Fibroblast of villous mesenchyme (primary cell): Measurements from ENCODE around the gene SFSWAP. TPM values are rescaled to one million over a fixed set of nuclear protein-coding genes. Genes with fewer than 3 reads are reported as not detected.
"Not testable (repeated sequence)": the region's sequence is repeated elsewhere in the genome, so short reads cannot be mapped to it uniquely, and the experiment has no call there.

Source experiments
- DNase-seq: peaks from one replicate; pipeline ENCODE4 v3.0.0-alpha.2; 2010; ENCODE audit warnings: low read depth
- H3K4me3 ChIP-seq: 2 replicates; pipeline ENCODE4 v1.5.1; 2011; ENCODE audit warnings: low read depth, mild to moderate bottlenecking, low read length
- total RNA-seq: library from RNA; depleted of rRNA; stranded (reverse); fragments of >200 nt; gene quantifications from 2 replicates; pipeline ENCODE4 v1.2.3, GENCODE V29; 2012
- TF ChIP-seq, protein P1 (sequence below): IDR thresholded peaks from 2 replicates; pipeline ENCODE4 v1.5.1; 2012; ENCODE audit warnings: low read depth, mild to moderate bottlenecking, low read length; ENCODE audit not compliant: insufficient read depth

SFSWAP gene
- total RNA-seq, 1 donor = 28.5 TPM

DNA sequence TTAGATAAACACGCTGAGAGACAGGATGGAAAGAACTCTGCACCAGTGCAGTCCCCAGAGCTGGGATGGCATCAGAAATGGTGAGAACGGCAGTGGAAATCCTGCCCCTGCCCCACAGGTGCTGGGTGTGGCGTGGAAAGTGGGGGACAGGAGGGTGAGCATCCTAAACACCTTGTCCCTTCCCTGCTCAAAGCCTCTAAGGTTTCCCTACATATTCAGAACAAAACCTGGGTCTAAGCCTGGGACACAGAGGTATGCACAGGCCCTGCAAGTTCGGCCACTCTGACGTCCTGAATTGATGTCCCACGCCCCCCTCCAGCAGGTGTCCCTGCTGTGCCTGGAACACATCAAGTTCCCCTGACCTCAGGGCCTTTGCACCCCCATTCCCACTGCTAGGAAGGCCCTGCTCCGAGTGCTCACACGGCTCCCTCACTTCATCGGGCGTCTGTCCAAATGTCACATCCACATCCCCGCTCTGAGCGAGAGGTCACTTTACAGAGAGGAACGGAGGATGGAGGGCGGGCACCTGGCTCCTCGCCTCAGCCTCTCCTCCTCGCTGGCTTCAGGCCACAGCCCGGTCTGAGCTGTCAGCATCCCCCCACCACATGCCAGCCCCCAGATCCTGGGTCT, 38.5 kb upstream of the SFSWAP start:
- H3K4me3 ChIP-seq = no peak overlapping the region
- TF ChIP-seq, protein P1, sequence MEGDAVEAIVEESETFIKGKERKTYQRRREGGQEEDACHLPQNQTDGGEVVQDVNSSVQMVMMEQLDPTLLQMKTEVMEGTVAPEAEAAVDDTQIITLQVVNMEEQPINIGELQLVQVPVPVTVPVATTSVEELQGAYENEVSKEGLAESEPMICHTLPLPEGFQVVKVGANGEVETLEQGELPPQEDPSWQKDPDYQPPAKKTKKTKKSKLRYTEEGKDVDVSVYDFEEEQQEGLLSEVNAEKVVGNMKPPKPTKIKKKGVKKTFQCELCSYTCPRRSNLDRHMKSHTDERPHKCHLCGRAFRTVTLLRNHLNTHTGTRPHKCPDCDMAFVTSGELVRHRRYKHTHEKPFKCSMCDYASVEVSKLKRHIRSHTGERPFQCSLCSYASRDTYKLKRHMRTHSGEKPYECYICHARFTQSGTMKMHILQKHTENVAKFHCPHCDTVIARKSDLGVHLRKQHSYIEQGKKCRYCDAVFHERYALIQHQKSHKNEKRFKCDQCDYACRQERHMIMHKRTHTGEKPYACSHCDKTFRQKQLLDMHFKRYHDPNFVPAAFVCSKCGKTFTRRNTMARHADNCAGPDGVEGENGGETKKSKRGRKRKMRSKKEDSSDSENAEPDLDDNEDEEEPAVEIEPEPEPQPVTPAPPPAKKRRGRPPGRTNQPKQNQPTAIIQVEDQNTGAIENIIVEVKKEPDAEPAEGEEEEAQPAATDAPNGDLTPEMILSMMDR = no peak
- DNase-seq = no peak

DNA sequence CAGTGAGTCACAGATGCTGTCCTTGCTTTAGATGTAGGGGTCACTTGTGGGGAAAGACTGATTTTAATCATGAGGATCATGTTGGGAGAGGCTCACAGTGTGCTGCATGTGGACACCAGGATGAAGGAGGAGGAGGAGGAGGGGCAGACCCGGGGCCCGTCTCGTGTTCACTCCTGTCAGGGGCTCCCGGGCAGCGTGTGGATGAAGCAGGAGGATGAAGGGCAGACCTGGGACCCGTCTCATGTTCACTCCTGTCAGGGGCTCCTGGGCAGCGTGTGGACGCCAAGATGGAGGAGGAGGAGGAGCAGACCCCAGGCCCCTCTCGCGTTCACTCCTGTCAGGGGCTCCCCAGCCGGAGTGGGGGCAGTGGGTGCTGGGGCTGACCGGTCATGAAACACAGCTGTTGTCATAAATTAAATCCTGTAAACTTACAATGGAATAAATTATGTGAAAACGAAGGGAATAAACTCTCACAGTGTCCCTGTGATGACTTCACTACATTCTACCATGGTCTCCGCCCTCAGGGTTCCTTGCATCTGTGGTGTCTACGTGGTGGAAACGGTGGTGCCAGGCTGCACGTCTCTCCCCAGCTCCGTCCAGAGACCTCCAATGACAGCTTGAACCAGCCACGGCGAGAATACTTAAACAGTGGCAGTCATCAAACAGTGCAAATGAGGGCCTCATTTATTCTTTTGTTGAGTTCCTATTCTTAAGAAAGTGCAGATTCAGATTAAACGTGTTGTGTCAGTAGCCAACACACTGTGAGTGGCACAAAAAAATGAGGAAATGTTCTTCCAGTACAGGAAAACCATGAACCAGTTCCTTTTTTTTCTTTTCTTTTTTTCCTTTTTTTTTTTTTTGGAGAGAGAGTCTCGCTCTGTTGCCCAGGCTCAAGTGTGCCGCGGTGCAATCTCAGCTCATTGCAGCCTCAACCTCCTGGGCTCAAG, 37.7 kb upstream of the SFSWAP start:
- TF ChIP-seq, protein P1 = no peak
- DNase-seq = no peak
- H3K4me3 ChIP-seq = no peak overlapping the region

DNA sequence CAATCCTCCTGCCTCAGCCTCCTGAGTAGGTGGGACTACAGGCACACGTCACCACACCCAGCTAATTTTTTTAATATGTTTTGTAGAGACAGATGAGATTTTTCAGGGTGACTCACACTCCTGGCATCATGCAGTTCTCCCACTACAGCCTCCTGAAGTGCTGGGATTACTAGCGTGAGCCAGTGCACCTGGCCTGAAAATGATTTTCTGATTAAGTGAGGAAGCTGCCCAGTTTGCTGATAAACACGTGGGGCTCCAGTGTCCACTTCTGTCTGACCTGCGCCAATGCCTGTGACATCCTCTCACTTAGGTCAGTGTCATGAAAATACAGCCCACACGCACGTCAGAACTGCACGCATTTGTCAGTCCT, 37.0 kb upstream of the SFSWAP start:
- TF ChIP-seq, protein P1 = no peak
- peak; percentile 14 for DNase-seq
- no peak overlapping the region for H3K4me3 ChIP-seq

DNA sequence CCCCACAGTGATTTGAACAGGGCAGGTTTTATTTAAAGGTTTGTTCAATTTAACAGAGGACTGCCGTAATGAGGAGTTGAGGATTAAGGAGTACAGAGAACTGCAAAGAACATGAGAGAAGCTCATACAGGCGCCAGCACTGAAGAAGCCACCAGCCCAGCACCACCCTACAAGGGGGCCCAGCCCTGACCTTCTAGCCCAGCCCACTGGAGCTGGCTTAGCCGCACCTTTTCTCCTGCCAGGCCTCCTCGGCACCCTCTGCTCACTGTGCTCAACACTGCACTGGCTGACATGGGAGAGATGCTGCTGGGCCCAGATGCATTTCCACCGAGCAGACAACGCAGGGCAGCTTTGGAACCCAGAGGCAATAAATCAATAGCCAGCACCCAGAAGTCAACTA, 36.5 kb upstream of the SFSWAP start:
- TF ChIP-seq, protein P1 = no peak
- no peak for DNase-seq
- no peak overlapping the region for H3K4me3 ChIP-seq

DNA sequence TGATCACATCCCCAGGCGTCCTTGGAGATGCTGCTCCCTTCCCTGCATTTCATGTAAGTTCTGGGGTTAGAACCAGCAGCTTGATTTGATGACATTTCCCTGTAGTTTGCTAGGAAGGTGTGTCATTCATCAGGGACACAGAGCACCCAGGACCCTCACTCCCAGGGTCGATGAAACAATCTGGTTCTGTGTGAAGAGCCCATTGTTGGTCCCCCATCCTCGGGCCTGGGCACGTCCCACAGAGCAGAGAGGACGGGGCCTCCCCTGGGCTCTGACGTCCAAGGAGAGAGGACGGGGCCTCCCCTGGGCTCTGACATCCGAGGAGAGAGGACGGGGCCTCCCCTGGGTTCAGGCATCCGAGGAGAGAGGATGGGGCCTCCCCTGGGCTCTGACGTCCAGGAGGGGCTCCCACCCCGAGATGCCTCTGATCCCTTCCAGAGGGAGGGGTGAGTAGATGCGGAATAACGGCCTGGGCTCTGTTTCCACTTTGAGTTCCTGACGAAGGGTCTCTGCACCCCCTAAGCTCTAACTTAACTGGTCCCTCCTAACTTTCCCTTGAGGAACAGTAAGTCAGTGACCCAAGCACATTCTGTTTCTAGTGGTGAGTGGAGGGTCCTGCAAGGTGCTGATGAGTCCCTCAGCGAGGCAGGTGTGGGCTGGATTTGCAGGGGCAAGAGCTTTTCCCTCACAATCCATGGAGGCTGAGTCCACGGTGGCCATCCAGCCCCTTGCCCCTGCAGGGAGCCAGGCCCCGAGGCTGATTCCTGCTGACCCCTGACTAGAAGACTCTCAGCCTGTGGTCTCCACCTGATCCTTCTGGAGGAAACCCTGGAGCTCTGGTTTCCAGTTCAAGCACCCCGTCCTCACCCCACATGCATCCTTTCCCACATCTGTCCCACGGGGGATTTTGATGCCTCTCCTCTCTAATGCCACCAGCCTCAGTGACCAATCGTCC, 35.5 kb upstream of the SFSWAP start:
- TF ChIP-seq, protein P1 = no peak
- no peak overlapping the region for H3K4me3 ChIP-seq
- no peak for DNase-seq

DNA sequence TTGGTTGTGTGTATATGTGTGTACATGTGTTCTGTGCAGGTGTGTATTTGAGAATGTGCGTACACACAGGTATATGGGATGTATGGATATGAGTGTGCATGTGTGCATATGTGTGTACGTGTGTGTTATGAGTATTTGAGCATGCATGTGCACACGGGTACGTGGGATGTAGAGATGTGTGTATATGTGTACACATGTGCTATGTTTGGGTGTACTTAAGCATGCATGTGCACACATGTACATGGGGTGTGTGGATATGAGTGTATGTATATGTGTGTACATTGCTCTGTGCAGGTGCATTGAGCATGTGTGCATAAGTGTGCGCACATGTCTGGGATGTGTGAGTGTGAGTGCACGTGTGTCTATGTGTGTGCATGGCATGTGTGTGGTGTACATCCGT, 34.3 kb upstream of the SFSWAP start:
- no peak for DNase-seq
- H3K4me3 ChIP-seq = no peak overlapping the region
- TF ChIP-seq, protein P1 = no peak

DNA sequence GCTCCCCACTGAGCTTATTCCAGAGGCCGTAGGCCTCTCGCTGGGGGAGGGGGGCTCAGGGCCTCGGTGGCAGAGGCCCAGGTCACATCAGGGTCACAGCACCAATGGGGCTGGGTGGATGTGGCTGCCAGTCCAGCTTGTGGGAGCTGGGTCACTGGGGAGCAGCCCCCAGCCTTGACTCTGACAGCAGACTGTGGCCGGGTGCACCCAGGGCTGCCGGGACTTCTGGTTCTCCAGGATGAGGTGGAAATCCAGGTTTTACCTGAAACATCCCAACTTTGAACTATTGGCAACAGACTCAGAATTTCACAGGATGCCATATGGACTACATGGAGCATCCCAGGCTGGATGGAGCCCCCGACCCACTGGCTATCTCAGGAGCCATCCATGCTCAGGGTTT, 33.8 kb upstream of the SFSWAP start:
- DNase-seq, H3K4me3 ChIP-seq: not testable (repeated sequence)
